Muscle layer of duodenum (tissue), 2 donors: ENCODE measurements around the gene ADIPOR1.

Experiments used
- H3K27ac ChIP-seq: one replicate; pipeline ENCODE4 v1.7.0; 2013; ENCODE audit warnings: mild to moderate bottlenecking, low read length
- H3K27me3 ChIP-seq: one replicate; pipeline ENCODE4 v1.7.0; 2013; ENCODE audit warnings: low read depth, mild to moderate bottlenecking, control low read depth, low read length
- H3K36me3 ChIP-seq, 2 donors: one replicate each; pipeline ENCODE4 v1.7.0; 2013; ENCODE audit warnings: low read length in 2 of 2, control low read depth in 1 of 2, mild to moderate bottlenecking in 1 of 2; ENCODE audit not compliant: insufficient read depth in 2 of 2, control insufficient read depth in 1 of 2
- H3K4me1 ChIP-seq, 2 donors: one replicate each; pipeline ENCODE4 v1.7.0; 2013; ENCODE audit warnings: low read length in 2 of 2, mild to moderate bottlenecking in 2 of 2, control low read depth in 1 of 2, moderate library complexity in 1 of 2; ENCODE audit not compliant: insufficient read depth in 2 of 2, control insufficient read depth in 1 of 2
- H3K4me3 ChIP-seq, 2 donors: one replicate each; pipeline ENCODE4 v1.7.0; 2013; ENCODE audit warnings: low read length in 2 of 2, low read depth in 1 of 2, mild to moderate bottlenecking in 1 of 2
- H3K9me3 ChIP-seq, 2 donors: one replicate each; pipeline ENCODE4 v1.7.0; 2013; ENCODE audit warnings: low read length in 2 of 2, control low read depth in 1 of 2, mild to moderate bottlenecking in 1 of 2; ENCODE audit not compliant: control insufficient read depth in 1 of 2
- donor health status: healthy.

Gene ADIPOR1

DNA sequence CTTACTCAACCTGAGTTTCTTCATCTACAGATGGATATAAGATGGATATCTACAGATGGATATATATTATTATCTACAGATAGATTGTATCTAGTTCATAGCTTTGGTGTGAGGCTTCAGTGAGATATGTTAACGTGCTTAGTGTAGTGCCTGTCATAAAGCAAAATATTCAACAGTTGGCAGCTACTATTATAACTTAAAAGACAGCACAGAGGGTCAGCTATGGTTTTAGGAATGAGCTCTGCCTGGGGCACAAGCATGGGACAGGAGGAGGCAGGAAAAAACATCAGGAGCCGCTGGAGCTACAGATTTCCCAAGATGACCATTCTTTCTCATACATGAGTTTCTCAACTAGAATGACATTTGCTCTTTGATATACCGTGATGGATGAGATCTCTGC, 10.2 kb upstream of the ADIPOR1 start:
- Histone ChIP-seq H3K4me3 (peak overlapping the region; percentile 80 to 87), H3K27ac (peak overlapping the region; percentile 56), H3K36me3 (peaks cover 10 to 14% of the 10 kb centered on the region in 2 donors)

GRCh38 chr1:202967684-202968281, 9.7 kb upstream of the ADIPOR1 start:
- no peaks in the 10 kb centered on the region for H3K27me3 ChIP-seq
- peaks cover 11 to 19% of the 10 kb centered on the region in 2 donors for H3K36me3 ChIP-seq
- H3K4me3 ChIP-seq: peak overlapping the region; percentile 80 to 87
- H3K4me1 ChIP-seq: peaks cover 11% of the 10 kb centered on the region in 2 donors
- no peaks in the 10 kb centered on the region for H3K9me3 ChIP-seq
- H3K27ac ChIP-seq: peak overlapping the region; percentile 56

More for the DNA sequence above, 10.2 kb upstream of the ADIPOR1 start:
- Histone ChIP-seq H3K27me3 (no peaks in the 10 kb centered on the region), H3K9me3 (no peaks in the 10 kb centered on the region), H3K4me1 (peaks cover 11% of the 10 kb centered on the region in 2 donors)

DNA sequence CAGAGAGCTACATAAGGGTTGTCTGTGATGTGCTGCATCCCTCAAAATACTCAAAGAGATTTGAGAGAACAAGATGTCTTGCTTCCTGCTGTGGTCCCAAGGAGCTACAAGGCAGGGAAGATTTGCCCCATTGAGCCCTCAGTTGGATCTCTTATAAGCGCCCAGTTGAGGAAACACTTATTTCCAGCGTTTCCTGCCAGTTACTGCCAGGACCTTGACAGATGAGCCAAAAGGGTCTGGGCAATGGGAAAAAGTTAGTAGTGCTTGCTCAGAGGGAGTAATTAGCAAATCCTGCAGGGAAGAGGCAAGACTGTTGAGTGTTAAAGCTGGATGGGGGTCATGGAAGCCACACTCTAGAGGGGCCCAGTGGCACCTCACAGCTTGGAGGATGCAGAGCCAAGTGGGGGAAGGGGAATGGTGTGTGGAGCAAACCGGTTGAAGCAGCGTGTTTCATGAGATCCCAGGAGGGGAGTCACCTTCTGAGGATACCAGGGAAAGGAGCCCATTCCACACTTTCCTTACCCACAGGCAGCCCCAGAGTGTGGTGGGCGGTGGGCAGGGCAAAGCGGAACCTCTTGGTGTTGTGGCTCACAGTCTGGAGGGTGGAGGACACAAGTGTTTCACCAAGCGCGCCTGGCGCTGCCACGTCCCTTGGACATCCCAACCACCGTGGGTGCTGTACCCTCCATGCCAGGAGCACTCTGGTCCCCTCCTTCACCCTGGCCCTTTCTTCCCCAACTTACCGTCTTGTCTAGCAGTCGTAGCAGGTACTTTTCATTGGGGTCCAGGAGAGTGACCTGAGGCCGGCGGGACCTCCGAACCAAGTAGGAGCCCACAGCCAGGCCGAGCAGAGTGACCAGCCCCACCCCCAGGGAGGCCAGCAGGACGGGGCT, 8.1 kb upstream of the ADIPOR1 start:
- H3K27me3 ChIP-seq: no peaks in the 10 kb centered on the region
- H3K36me3 ChIP-seq: peaks cover 22 to 30% of the 10 kb centered on the region in 2 donors
- peak overlapping the region; percentile 71 to 87 for H3K4me3 ChIP-seq
- H3K27ac ChIP-seq: peak overlapping the region; percentile 84
- H3K9me3 ChIP-seq: no peaks in the 10 kb centered on the region
- peaks cover 11% of the 10 kb centered on the region in 2 donors for H3K4me1 ChIP-seq

- Histone ChIP-seq H3K4me3 (no peak overlapping the region), H3K27me3 (no peaks in the 10 kb centered on the region), H3K4me1 (peaks cover 11% of the 10 kb centered on the region in 2 donors), H3K9me3 (no peaks in the 10 kb centered on the region), H3K36me3 (peaks cover 22 to 30% of the 10 kb centered on the region in 2 donors), H3K27ac (no peak overlapping the region)
Measured at GRCh38 chr1:202965422-202965821, 7.3 kb upstream of the ADIPOR1 start.

DNA sequence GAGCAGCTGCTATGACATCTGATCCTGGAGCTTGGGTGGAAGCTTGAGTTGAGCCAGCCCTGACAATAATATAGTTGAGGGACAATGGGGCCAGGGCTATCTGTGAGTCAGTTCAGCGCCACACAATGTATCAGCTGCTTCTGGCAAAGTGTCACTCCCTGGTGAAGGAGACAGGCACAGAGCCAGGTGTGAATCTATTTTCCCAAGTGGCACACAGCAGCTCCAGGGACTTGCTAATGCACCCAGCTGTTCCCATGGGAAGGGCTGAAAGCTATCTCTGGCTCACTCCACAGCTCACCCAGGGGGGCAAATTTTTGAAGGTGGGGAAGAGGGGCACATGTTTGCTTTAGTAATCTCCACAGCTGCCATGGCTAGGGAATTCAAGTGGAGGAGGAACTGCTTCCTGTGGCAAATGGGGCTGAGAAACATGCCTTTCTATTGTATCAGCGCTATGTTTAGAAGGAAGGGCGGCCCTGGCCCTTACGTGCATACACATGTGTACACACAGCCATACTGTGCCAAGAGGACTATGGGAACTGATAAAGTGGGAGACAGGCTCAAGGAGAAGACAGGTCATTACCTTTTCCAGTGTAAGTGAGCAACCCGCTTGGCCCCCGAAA, 6.8 kb upstream of the ADIPOR1 start:
- peaks cover 22 to 30% of the 10 kb centered on the region in 2 donors for H3K36me3 ChIP-seq
- no peak overlapping the region for H3K27ac ChIP-seq
- no peak overlapping the region for H3K4me3 ChIP-seq
- H3K27me3 ChIP-seq: no peaks in the 10 kb centered on the region
- H3K9me3 ChIP-seq: no peaks in the 10 kb centered on the region
- peaks cover 11% of the 10 kb centered on the region in 2 donors for H3K4me1 ChIP-seq

- Histone ChIP-seq H3K4me1 (peaks cover 8 to 21% of the 10 kb centered on the region in 2 donors), H3K36me3 (peaks cover 22 to 30% of the 10 kb centered on the region in 2 donors), H3K9me3 (no peaks in the 10 kb centered on the region), H3K27me3 (no peaks in the 10 kb centered on the region), H3K4me3 (no peak overlapping the region), H3K27ac (no peak overlapping the region)
Measured at GRCh38 chr1:202961220-202961880, 3.2 kb upstream of the ADIPOR1 start.

DNA sequence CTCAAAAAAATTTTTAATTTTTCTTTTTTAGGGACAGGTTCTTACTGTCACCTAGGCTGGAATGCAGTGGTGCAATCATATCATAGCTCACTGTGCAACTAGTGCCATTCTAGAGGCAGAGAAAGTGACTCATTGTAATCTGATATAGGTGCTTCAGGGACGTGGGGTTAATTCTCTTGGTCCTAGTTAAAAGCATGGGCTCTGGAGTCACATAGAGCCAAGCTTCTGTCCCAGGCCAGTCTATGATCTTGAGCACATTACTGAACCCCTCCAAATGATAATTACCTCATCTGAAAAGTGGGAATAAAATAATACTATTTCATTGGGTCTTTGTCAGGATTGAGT, 1.1 kb upstream of the ADIPOR1 start:
- peaks cover 14 to 30% of the 10 kb centered on the region in 2 donors for H3K4me1 ChIP-seq
- H3K27me3 ChIP-seq: no peaks in the 10 kb centered on the region
- H3K9me3 ChIP-seq: no peaks in the 10 kb centered on the region
- H3K36me3 ChIP-seq: peaks cover 22 to 25% of the 10 kb centered on the region in 2 donors
- no peak overlapping the region for H3K27ac ChIP-seq
- no peak overlapping the region for H3K4me3 ChIP-seq

- Histone ChIP-seq H3K36me3 (peaks cover 19 to 20% of the 10 kb centered on the region in 2 donors), H3K27ac (no peak overlapping the region), H3K4me1 (peaks cover 14 to 35% of the 10 kb centered on the region in 2 donors), H3K9me3 (no peaks in the 10 kb centered on the region), H3K27me3 (no peaks in the 10 kb centered on the region), H3K4me3 (peak overlapping the region; percentile 65 to 90)
Measured at GRCh38 chr1:202958544-202959275, 598 bp upstream of the ADIPOR1 start.

GRCh38 chr1:202956969-202957368, 1.1 kb downstream of the ADIPOR1 start:
- H3K36me3 ChIP-seq: peaks cover 2 to 7% of the 10 kb centered on the region in 2 donors
- H3K4me3 ChIP-seq: peak overlapping the region; percentile 78 to 90
- H3K27ac ChIP-seq: peak overlapping the region; percentile 76
- H3K27me3 ChIP-seq: no peaks in the 10 kb centered on the region
- peaks cover 14 to 40% of the 10 kb centered on the region in 2 donors for H3K4me1 ChIP-seq
- H3K9me3 ChIP-seq: no peaks in the 10 kb centered on the region

DNA sequence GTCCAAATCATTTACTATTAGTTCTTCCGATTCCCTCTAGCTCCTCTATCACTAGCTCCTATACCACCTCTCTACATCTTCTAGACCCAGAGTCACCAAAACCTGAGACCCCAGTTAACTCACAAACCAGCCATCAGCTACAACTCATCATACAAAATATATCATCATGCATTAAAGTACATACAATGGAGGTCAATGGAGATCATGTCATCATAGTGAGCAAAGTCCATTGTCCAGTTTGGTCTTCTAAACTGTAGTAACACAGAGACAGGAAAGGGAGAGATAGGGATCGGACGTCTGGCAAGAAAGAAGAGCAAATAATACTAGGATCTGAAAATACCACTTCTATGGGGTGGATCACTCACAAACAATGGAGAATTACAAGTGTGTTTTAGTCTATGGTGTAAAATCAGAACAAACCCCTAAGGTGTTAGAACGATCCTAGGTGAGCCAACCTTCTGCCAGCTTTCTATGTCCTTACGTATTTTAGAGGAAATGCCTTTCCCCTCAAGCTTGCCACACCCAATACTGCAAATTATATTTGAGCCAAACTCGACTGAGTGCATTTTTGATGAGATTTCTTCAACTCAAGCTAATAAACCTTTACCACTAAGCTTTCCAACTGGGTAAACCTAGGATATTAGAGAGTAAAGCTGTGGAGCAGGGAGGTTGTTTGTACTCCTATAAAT, 3.9 kb downstream of the ADIPOR1 start:
- Histone ChIP-seq H3K4me1 (peaks cover 14 to 43% of the 10 kb centered on the region in 2 donors), H3K36me3 (peaks cover 8 to 13% of the 10 kb centered on the region in 2 donors), H3K27me3 (no peaks in the 10 kb centered on the region), H3K4me3 (no peak overlapping the region), H3K27ac (no peak overlapping the region), H3K9me3 (no peaks in the 10 kb centered on the region)
